Kidney glomerular epithelial cell (primary cell): ENCODE measurements around the gene SLC4A7.
A peak's percentile ranks its signal among the peaks of the same experiment; 100 is the strongest.
"Not testable (repeated sequence)": the region's sequence is repeated elsewhere in the genome, so short reads cannot be mapped to it uniquely, and the experiment has no call there.

Experiments used
- DNase-seq: peaks from one replicate; lab custom pipeline; 2025; lab: John Stamatoyannopoulos, UW

SLC4A7 gene

DNA sequence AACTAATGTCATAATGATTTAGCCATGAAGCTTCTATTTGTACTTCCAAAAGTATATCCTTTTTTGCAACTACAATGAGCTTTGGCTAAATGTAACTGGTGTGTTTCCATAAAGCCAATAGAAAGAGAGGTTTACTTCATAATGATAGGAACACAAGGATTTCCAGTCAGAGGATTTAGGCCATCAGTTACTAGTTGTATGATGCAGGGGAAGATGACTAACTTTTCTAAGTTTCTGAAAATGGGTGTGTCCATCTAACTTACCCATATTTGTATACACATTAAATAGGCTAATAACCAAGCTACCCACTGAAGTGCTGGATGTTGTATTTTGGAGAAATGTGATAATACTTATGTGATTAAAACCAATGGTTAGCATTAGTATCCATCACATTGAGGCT, 55.7 kb downstream of the SLC4A7 start:
- DNase-seq = no peak

DNA sequence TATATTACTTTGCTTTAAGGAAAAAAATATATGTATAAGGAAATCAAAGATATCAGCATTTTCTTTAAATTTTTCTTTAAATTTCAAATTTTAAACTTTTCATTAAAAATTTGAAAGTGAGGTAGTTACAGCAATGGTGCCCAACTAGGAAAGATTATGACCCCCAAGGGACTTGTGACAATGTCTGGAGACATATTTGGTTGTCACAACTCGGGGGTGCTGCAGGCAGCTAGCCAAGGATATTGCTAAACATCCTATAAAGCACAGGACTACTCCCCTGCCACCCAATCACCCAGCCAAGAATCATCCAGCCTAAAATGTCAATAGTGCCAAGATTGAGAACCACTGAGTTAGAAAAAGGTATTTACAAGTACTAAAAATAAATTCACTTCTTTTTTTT, 57.3 kb downstream of the SLC4A7 start:
- DNase-seq = no peak

DNA sequence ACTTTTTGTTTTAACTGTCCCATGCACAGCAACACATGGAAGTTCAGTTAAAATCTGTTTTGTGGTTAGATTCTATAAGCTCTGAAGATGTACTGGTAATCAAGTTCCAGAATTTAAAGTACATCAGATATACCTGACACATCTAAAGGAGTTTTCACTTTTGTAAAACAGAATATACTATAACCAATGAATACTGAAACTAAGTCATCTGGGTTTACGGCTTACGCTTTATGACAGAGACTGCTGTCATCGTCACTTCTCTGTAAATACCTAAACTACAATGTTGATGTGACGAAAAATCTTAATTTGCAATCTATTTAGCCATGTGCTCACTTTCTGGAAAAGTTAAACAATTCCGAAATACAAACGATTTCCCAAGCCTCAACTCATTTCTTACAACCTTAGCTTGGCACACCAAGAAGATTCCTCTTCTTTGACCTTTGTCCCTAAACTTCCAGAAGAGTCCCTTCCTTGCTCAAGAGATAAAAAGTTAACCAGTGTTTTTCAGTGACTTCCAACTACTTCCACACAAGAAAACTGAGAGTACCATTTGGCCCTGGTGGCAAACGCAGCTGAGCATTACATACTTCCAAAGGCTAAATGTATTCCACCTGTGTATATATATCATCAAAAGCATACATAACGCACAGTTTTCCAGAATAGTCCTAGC, 58.2 kb downstream of the SLC4A7 start:
- DNase-seq = no peak

DNA sequence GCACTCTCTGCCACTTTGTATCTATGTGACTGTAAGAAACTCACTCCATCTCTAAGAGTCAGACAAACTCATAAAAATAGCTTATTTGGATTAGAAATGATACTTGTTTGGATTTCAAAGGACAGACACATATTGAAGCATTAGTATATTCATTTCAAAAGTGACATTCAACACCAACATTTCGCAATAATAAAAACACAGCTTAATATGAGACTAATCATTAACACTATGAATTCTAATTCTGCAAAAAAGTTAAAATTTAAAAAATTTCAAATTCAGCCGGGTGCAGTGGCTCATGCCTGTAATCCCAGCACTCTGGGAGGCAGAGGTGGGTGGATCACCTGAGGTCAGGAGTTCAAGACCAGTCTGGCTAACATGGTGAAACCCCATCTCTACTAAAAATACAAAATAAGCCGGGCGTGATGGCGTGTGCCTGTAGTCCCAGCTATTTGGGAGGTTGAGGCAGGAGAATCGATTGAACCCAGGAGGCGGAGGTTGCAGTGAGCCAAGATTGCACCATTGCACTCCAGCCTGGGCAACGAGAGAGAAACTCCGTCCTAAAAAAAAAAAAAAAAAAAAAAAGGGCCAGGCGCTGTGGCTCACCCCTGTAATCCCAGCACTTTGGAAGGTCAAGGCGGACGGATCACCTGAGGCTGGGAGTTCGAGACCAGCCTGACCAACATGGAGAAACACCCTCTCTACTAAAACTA, 59.2 kb downstream of the SLC4A7 start:
- DNase-seq = not testable (repeated sequence)

DNA sequence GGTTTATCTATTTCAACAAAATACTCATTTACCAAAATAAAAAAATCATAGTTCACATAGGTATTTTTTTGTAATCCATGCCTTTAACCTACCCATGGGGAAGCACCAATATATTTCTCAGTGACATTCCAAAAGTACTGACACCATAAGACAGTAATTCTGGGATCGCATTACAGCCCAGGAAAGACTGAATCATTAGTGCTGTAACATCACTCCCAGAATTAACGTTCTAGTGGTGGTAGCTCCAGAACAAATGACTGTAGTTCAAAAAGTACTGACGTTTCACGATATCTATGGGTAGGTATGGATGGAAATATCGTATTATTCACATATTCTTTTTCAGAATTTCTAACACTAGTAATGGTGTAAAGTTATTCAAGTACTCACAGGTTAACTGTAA, 60.7 kb downstream of the SLC4A7 start:
- no peak for DNase-seq

DNA sequence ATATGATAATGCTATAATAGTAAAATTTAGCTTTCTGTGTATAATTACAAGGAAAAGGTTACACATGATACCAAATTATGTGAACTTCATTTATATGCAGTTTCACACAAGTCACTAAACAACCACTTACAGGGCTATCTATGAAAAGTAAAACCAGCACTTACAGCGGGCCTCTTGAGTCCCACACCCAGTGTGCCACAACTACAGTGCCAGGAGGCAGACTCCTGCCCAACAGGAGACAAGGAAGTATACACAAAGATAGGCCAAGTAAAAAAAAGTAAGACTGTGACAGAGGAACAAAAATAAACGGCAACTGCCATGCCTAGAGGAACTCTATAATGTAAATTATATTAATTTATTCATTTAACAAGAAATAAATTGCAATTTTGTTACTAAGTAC, 61.6 kb downstream of the SLC4A7 start:
- no peak for DNase-seq

DNA sequence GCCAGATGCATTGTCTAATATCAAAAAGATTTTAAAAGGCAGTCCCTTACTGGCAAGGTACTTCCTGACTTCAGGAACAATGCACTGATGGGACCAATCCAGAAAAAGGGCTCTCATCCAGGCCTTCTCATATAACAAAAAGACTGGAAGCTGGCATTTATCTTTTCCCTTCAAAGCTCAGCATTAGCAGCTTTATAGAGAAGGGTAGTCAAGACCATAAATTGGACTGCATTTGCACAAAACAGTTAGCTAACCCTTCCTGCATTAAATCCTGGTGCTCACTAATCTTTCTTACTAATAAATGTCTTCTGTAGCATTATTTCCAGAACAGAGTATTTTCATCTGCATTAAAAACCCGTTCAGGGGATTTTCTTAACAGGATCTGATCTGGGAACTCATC, 69.0 kb downstream of the SLC4A7 start:
- DNase-seq = no peak

DNA sequence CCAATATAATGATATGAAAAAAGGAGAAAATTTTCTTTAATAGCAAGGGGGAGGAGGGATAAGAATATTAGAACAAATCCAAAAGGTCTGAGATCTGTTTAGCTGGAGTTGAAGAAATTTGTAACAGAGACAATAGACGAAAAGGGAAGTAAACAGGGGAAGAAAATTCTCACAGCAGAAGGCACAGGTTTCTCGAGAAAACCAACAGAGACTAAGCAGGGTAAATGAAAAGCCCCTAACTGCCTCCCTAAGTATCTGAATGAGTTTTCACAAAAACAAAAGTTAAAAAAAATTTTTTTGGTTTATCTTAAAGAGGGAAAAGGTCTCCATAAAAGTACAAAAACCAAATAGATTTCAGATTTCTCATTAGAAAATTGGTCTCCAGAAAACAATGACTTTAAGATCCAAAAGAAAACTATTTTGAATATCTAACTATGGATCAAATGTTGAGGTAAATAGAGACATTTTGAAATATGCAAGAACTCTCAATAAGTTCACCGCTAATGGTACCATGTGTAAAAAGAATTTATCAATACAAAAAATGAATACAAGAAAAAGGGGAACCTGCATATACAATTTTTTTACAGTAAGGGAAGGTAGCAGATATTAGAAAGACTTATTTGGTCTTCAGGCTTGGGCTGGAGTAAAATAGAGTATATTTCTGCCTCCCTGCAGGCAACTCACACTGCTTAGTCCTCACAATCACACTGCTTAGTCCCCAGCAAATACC, 91.1 kb downstream of the SLC4A7 start:
- no peak for DNase-seq

DNA sequence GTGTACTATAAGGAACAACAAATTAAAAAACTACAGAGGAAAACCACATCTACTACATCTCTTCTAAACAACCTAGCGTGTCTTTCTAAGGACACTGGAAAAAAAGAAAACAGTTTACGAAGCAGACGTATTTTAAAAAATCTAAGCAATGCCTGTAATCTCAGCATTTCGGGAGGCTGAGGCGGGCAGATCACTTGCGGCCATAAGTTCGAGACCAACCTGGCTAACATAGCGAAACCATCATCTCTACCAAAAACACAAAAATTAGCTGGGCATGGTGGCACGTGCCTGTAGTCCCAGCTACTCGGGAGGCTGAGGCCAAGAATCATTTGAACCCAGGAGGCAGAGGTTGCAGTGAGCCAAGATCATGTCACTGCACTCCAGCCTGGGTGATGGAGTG, 91.8 kb downstream of the SLC4A7 start:
- not testable (repeated sequence) for DNase-seq

DNA sequence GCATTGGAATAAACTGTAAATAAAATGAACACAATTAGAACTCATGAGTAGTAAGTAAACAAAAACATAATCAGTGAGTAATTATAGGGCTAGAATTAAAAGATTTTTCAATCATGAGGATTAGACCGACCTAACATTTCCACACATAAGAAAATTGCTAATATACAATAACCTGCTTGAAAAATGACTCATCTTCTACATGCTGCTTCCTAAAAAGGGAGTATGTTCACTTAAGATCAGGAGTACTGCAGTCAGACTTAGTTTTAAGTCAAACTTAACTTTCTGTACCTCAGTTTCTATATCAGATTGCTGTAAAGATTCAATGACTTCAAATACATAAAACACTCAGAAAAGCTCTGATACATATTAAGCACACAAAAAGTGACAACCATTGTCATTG, 92.4 kb downstream of the SLC4A7 start:
- no peak for DNase-seq

DNA sequence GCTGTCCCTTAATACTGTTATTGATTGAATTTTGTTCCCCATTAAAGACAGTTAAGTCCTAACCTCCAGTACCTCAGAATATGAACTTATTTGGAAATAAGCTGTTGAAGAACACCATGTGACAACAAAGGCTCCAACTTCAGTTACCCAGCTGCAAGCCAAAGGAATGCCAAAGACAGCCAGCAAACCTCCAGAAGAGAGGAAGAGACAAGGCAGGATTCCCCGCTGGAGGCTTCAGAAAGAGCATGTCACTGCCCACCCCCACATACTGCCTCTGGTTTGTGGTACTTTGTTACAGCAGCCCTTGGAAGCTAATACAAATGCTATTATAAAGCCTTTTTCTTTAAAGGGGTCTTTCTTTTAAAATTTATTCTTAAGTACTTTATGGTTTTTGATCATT, 96.6 kb downstream of the SLC4A7 start:
- no peak for DNase-seq

DNA sequence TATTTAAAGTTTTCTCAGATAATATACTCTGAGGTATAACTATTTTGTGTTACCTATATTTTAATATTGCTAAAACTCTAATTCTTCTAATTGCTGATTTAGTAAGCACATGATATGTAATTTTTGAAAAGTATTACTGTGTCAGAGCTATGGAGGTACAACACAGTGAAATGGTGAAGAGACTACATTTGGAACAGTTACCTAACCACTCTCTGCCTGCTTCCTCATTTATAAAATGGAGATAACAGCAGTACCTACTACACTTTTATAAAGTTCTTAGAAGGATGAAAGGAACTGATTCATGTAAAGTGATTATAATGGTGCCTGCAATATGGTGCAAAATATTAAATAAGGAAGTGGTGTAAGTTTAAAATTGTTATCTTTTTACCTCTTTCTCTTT, 98.7 kb downstream of the SLC4A7 start:
- no peak for DNase-seq

DNA sequence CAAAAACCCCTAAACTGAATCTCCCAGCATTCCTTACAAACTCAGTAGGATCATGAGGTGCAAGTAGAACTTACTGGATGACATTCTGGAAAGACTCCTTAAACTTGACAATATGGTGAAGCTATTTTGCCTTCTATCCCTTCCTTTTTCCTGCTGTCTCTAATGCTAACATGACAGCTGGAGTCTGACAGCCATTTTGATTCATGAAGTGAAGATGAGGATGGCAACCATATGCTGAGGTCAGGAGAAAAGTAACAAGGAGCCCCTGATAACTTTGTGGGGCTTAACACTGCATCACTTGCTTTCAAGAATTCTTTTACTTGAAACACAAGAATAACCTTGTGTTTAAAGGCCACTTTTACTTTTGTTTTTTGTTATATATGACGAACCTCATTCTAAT, 100.0 kb downstream of the SLC4A7 start:
- no peak for DNase-seq

DNA sequence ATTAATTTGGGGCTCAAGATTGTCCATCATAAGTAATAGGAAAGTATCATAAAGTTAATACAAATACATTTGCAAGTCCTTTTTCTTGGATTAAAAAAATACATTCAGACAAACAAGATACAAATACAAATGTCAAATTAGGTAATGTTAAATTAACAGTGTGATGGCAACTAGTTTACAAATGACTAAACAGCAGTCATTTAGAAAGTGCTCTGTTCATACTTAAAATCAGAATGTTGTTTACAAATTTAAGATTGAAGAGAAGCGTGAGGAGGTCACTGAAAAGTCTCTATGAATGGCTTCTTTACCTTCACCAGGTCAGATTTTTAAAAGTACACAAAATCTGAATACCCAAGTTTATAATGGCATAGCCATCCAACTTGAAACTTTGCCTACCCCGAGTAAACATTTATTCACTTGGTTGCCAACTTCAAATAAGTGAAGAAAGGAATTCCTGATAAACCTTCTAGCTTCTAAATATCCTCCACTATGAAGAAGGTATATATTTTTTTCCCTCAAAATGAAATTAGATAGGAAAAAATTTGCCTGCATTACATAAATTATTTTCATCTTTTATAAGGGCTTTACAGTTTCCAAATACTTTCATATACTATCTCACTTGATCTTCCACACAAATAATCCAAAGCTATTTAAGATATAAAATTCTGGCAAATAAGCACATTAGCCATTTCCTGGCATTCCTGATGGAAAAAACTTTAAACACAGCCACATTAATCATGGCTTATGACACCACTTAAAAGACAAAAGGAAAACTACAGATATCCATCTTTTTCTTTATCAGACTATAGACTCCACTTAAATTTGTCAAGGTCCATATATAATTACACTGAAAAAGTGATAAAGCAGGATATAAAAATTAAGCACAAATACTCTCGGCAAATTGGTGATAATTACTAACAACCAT, 103.5 kb downstream of the SLC4A7 start:
- DNase-seq = no peak

DNA sequence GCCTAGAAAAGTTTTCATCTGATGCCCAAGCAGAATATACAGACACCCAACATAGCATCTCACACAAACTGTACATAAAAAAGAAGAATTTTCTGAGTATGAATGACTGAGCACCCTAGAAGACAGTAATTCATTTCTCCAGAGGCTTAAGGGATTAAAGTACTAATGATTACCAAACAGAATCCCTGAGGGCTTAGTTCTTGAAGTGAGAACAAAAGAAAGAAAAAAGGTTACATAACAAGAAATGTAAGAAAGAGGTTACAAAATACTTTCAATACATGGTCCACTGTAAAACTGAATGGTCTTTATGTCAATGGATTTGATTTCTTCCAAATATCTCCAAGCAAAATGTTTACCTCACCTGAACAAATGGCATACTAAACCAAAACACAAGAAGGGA, 105.9 kb downstream of the SLC4A7 start:
- no peak for DNase-seq

DNA sequence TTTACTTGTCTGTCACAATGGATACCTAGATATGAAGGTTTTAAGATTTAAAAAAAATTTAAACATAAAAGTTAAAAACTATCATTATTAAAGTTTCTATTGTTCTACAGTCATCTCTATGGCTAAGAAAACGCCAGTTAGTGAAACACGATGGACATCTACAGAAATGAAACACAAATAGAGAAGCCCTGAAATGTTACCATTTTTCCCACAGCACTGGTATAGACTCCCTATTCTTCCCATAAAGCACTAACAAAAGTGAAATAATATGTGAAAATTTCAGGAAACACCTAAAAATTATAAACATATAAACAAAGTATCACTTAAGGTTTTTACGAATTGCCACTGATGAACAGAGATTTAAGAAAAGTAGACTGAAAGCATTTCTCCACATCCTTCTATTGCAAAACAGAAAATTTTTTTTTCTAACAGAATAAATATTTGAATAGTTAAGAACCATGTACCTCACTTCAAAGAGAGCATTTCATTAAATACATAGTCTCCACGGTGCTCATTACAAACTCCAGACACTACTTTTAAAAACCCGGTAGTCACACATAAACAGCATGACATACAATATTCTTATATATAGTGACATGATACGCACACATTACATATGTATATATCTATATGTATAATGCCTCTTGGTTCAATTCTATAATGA, 107.9 kb downstream of the SLC4A7 start:
- DNase-seq = no peak

DNA sequence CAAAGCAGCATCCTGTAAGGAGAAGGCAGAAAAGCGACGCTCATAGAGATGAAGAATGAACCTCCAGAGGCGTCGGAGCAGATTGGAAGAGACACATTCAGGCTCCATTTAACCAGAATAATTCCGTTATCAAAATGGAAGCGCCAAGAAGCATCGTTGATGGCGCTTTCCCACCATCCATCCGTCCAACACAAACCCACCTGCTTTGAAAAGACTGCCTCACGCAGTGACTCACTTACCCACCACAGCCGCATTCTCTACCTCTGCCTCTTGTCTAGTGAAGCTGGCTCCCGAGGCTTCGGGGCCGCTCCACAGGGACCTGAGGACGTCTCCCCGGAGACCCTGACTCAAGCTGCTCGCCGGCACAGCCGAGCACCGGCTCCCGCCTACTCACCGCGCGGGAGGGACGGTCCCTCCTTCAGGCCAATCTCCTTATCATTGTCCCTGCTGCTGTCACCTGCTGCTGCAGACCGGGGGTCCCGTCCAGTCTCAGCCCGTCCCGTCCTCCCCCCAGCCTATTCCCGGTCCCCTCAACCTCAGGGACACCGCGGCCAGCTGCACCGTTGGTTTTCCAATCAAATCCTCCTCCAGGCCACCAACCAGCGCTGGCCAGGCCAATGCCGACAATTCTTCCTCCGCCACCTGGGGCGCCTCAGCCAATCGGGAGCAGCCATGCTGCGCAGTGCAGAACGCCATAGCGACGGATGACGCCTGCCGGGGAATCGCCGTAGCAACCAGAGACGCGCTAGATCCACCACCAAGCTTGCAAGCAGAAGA, 115.2 kb downstream of the SLC4A7 start, which contains the start of gene NEK10:
TSS of gene NEK10 (minus strand) at position 553 of the 777 bp plus-strand sequence. CDS start 16,501 bp downstream, outside the sequence.
- peak; percentile 91 for DNase-seq

DNA sequence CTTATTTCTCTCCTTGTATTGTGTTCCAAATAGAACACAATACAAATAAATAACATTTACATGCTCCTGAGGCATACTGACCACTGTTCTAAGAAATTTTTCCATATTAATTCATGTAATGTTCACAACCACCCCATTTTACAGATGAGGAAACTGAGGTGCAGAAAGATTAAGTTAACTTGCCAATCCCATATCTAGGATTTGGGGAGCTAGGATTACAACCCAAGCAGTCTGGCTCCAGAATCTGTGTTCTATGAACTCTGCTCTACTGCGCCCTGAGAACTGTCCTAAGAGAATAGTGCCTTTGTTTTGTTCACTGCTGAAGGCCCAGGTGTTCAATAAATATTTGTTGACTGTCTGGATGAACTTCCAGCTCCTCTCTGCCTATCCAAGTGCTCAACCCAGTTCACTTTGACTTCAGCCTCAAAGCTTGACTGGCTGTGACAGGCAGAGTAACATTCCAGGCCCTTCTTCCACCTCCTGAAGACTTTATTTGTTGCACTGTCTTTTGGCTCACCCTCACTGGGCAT, 118.1 kb downstream of the SLC4A7 start:
- DNase-seq = no peak

DNA sequence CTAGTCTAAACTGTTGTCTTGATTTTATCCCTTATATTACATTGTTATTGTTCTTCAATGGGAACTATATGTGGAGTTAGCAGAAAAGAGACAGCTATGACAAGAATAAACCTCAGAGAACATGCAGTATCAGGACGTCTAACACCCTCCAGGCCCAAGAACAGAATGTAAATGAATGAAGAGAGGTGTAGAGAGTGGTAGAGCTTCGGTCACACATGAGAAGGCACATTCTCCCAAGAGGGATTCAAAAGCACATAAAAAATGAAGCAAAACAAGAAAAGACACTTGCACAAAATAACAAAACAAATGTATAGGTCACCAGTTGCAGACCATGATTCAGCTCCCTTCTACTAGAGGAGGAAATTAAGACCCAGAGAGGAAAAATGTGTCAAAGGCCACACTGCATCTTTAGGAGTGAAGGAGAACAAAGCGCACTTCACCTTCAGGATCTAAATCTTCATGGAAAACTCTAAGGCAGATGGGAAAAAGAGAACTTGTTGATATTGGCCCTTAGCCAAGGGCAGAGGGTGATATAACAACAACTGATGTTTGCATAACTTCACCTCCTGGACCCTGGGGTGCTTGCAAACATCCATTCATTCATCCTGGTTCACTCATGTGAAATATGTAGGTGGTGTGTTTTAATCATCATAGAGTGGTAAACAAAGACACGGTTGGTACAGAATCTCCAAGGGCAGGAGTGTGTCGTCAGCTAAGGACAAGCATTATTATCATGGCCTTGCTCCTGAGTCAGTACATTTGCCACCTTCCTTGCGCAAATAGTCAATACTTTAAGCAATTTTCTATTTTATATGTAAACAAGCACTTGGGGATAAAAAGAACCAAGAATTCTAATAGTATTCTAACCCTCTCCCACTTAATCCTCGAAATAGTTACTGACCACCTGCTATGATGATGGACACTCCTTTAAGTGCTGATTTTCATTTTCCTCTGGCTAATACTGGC, 123.8 kb downstream of the SLC4A7 start:
- DNase-seq = peak; percentile 82
